ENCODE measurements around the gene MTMR3.

DNA sequence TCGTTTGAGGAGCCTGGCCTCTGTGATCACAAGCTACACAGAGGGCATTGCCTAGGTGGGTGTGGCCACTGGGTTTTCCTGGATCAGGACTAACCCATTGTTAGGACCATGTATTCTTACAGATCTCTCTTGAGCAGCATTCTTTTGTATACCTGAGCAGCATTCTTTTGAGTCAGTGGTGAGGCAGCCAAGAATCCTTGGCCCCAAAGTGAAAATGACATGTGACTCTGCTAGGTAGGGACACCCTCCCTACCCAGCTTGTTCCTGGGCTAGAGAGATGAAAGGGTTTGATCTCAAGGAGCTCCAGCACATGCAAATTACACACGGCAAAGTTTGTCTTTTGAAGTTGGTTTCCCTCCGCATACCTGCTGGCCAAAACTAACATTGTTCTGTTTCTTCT, 142.2 kb downstream of the MTMR3 start:
- no peak for TF ChIP-seq POLR2A (IDR thresholded peaks at IDR 0.05)
- TF ChIP-seq, protein P1, sequence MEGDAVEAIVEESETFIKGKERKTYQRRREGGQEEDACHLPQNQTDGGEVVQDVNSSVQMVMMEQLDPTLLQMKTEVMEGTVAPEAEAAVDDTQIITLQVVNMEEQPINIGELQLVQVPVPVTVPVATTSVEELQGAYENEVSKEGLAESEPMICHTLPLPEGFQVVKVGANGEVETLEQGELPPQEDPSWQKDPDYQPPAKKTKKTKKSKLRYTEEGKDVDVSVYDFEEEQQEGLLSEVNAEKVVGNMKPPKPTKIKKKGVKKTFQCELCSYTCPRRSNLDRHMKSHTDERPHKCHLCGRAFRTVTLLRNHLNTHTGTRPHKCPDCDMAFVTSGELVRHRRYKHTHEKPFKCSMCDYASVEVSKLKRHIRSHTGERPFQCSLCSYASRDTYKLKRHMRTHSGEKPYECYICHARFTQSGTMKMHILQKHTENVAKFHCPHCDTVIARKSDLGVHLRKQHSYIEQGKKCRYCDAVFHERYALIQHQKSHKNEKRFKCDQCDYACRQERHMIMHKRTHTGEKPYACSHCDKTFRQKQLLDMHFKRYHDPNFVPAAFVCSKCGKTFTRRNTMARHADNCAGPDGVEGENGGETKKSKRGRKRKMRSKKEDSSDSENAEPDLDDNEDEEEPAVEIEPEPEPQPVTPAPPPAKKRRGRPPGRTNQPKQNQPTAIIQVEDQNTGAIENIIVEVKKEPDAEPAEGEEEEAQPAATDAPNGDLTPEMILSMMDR (IDR thresholded peaks at IDR 0.05): no peak

Data from adrenal gland (tissue), 5 donors.